MM.1S (cell line): ENCODE data around the gene ZHX3.

Experiments
- DNase-seq: peaks from one replicate; pipeline ENCODE4 v3.0.0-alpha.2; 2015
- H2AFZ ChIP-seq: fragments of 300-600 bp; sonication (generic); 2 replicates; pipeline ENCODE4 v1.6.0; 2016; ENCODE audit warnings: antibody characterized with exemption, low read length
- H3F3A ChIP-seq: fragments of 300-600 bp; sonication (generic); 2 replicates; pipeline ENCODE4 v1.6.1; 2016; ENCODE audit warnings: mild to moderate bottlenecking, antibody characterized with exemption, low read length, moderate library complexity, mixed read lengths; ENCODE audit not compliant: insufficient read depth
- H3K27ac ChIP-seq: fragments of 300-600 bp; sonication (generic); 2 replicates; pipeline ENCODE4 v1.5.1; 2016; ENCODE audit warnings: mild to moderate bottlenecking, low read length
- H3K27me3 ChIP-seq: fragments of 300-600 bp; sonication (generic); replicated peaks from 2 replicates; pipeline ENCODE4 v1.6.0; 2016; ENCODE audit warnings: low read length; ENCODE audit not compliant: insufficient read depth
- H3K36me3 ChIP-seq: fragments of 300-600 bp; sonication (generic); replicated peaks from 2 replicates; pipeline ENCODE4 v1.6.1; 2016; ENCODE audit warnings: mild to moderate bottlenecking, low read length, mixed read lengths; ENCODE audit not compliant: insufficient read depth
- H3K4me1 ChIP-seq: fragments of 300-600 bp; sonication (generic); 2 replicates; pipeline ENCODE4 v1.6.1; 2016; ENCODE audit warnings: low read length, mixed read lengths
- H3K4me2 ChIP-seq: fragments of 300-600 bp; sonication (generic); 2 replicates; pipeline ENCODE4 v1.6.0; 2016; ENCODE audit warnings: low read depth, low read length
- H3K4me3 ChIP-seq: fragments of 300-600 bp; sonication (generic); 2 replicates; pipeline ENCODE4 v1.5.1; 2016; ENCODE audit warnings: low read length, mixed read lengths
- H3K79me2 ChIP-seq: fragments of 300-600 bp; sonication (generic); 2 replicates; pipeline ENCODE4 v1.6.1; 2016; ENCODE audit warnings: mixed run types, low read length, mixed read lengths
- H3K9ac ChIP-seq: fragments of 300-600 bp; sonication (generic); 2 replicates; pipeline ENCODE4 v1.6.1; 2016; ENCODE audit warnings: low read length, mixed read lengths
- H3K9me2 ChIP-seq: fragments of 300-600 bp; sonication (generic); replicated peaks from 2 replicates; pipeline ENCODE4 v1.6.1; 2016; ENCODE audit warnings: mild to moderate bottlenecking, low read length, mixed read lengths; ENCODE audit not compliant: insufficient read depth
- H3K9me3 ChIP-seq: fragments of 300-600 bp; sonication (generic); replicated peaks from 2 replicates; pipeline ENCODE4 v1.6.1; 2016; ENCODE audit warnings: mild to moderate bottlenecking, low read length, mixed read lengths; ENCODE audit not compliant: insufficient read depth
- H4K20me1 ChIP-seq: fragments of 300-600 bp; sonication (generic); 2 replicates; pipeline ENCODE4 v1.6.1; 2016; ENCODE audit warnings: mild to moderate bottlenecking, low read length, moderate library complexity, mixed read lengths; ENCODE audit not compliant: insufficient read depth
- CTCF ChIP-seq: fragments of 300-600 bp; sonication (generic); IDR thresholded peaks from 2 replicates; pipeline ENCODE4 v1.5.1; 2016; ENCODE audit warnings: antibody characterized with exemption, low read length, mixed read lengths
- EZH2 ChIP-seq: fragments of 300-600 bp; sonication (generic); optimal IDR thresholded peaks from 2 replicates; pipeline ENCODE3; 2017; ENCODE audit warnings: low read depth, mild to moderate bottlenecking, antibody characterized with exemption, low read length, mixed read lengths
- EZH2phosphoT487 ChIP-seq: fragments of 300-600 bp; sonication (generic); IDR thresholded peaks from 2 replicates; pipeline ENCODE4 v1.6.1; 2018; ENCODE audit warnings: antibody characterized with exemption, low read length

ZHX3 gene

GRCh38 chr20:41318271-41318649, 729 bp upstream of the ZHX3 start:
- Histone ChIP-seq H3K9me3 (no peaks in the 10 kb centered on the region), H3K9ac (no peak overlapping the region), H3K79me2 (peaks cover 22% of the 10 kb centered on the region), H4K20me1 (no peaks in the 10 kb centered on the region), H2AFZ (peak overlapping the region; percentile 96), H3K4me2 (peak overlapping the region; percentile 98), H3K27me3 (no peaks in the 10 kb centered on the region), H3K9me2 (no peaks in the 10 kb centered on the region), H3K4me3 (peak overlapping the region; percentile 83), H3K4me1 (peaks cover 12% of the 10 kb centered on the region; the same call in 1 of the 2 replicates), H3K27ac (no peak overlapping the region), H3K36me3 (no peaks in the 10 kb centered on the region), H3F3A (no peaks in the 10 kb centered on the region)
- TF ChIP-seq EZH2 = no peak
- no peak for TF ChIP-seq CTCF
- TF ChIP-seq EZH2phosphoT487 = no peak
- no peak for DNase-seq

GRCh38 chr20:41316602-41317545, 657 bp downstream of the ZHX3 start:
- Histone ChIP-seq H3K4me3 (peak overlapping the region; percentile 95), H3K4me1 (peaks cover 12% of the 10 kb centered on the region; the same call in 1 of the 2 replicates), H3K9me2 (no peaks in the 10 kb centered on the region), H3K27me3 (no peaks in the 10 kb centered on the region), H2AFZ (peak overlapping the region; percentile 93), H3K36me3 (no peaks in the 10 kb centered on the region), H4K20me1 (no peaks in the 10 kb centered on the region), H3K27ac (peak overlapping the region; percentile 14; the same call in 1 of the 2 replicates), H3K79me2 (peaks cover 33% of the 10 kb centered on the region), H3K9ac (peak overlapping the region; percentile 75), H3F3A (no peaks in the 10 kb centered on the region), H3K4me2 (peak overlapping the region; percentile 96), H3K9me3 (no peaks in the 10 kb centered on the region)
- no peak for TF ChIP-seq EZH2phosphoT487
- peak; percentile 66 for DNase-seq

GRCh38 chr20:41316051-41316450, 1.5 kb downstream of the ZHX3 start:
- H3K4me2 ChIP-seq = peak overlapping the region; percentile 96; the same call in 1 of the 2 replicates
- H3K79me2 ChIP-seq = peaks cover 37% of the 10 kb centered on the region
- no peaks in the 10 kb centered on the region for H3K9me3 ChIP-seq
- H3K27ac ChIP-seq = no peak overlapping the region
- no peaks in the 10 kb centered on the region for H3K9me2 ChIP-seq
- peak overlapping the region; percentile 75; the same call in 1 of the 2 replicates for H3K9ac ChIP-seq
- H3K4me3 ChIP-seq = peak overlapping the region; percentile 95; the same call in 1 of the 2 replicates
- H3K4me1 ChIP-seq = peaks cover 12% of the 10 kb centered on the region; the same call in 1 of the 2 replicates
- H3F3A ChIP-seq = no peaks in the 10 kb centered on the region
- H3K27me3 ChIP-seq = no peaks in the 10 kb centered on the region
- no peak overlapping the region for H2AFZ ChIP-seq
- no peaks in the 10 kb centered on the region for H3K36me3 ChIP-seq
- no peaks in the 10 kb centered on the region for H4K20me1 ChIP-seq
- no peak for DNase-seq
- TF ChIP-seq CTCF (no peak), EZH2 (no peak), EZH2phosphoT487 (no peak)
